BJ (cell line): ENCODE data around the gene FGGY. TPM values are rescaled to one million over a fixed set of nuclear protein-coding genes. Genes with fewer than 3 reads are reported as not detected.
A peak's percentile ranks its signal among the peaks of the same experiment; 100 is the strongest.
"Not testable (repeated sequence)": the region's sequence is repeated elsewhere in the genome, so short reads cannot be mapped to it uniquely, and the experiment has no call there.

Experiments
- CTCF ChIA-PET: fragments of 350-600 bp; formaldehyde crosslinking; extraction: SDS; loops from one replicate; lab custom pipeline; 2021; ENCODE audit warnings: antibody characterized with exemption, inconsistent platforms; lab: Yijun Ruan, JAX
- POLR2A ChIA-PET: fragments of 300-600 bp; sonication (Branson Sonifier 250); formaldehyde crosslinking; extraction: SDS; loops from one replicate; lab custom pipeline; 2021; ENCODE audit warnings: antibody characterized with exemption; lab: Charles Lee
- DNase-seq: peaks from one replicate; pipeline ENCODE4 v3.0.0-alpha.2; 2011; ENCODE audit warnings: low read depth
- H3K27me3 ChIP-seq: 2 replicates; pipeline ENCODE4 v1.6.0; 2011; ENCODE audit warnings: low read length; ENCODE audit not compliant: control insufficient read depth, insufficient read depth
- H3K36me3 ChIP-seq: 2 replicates; pipeline ENCODE4 v1.5.1; 2011; ENCODE audit warnings: low read length; ENCODE audit not compliant: control insufficient read depth, insufficient read depth
- H3K4me3 ChIP-seq: 2 replicates; pipeline ENCODE4 v1.5.1; 2011; ENCODE audit warnings: low read depth, mild to moderate bottlenecking, control low read depth, low read length
- polyA minus RNA-seq: library from RNA; depleted of rRNA, polyadenylated mRNA; stranded (reverse); fragments of >200 nt; gene quantifications from 2 replicates; pipeline ENCODE4 v1.2.3, GENCODE V29; 2011; rRNA and poly(A)+ RNA removed
- polyA plus RNA-seq: library from polyadenylated mRNA; depleted of rRNA; stranded (reverse); fragments of >200 nt; gene quantifications from 2 replicates; pipeline ENCODE4 v1.2.3, GENCODE V29; 2011; rRNA removed
- TF ChIP-seq, protein P1 (sequence below): IDR thresholded peaks from 2 replicates; pipeline ENCODE4 v1.5.1; 2011; ENCODE audit warnings: low read depth, mild to moderate bottlenecking, control low read depth, inconsistent platforms, low read length, moderate library complexity; ENCODE audit not compliant: insufficient read depth

Gene FGGY, protein sequence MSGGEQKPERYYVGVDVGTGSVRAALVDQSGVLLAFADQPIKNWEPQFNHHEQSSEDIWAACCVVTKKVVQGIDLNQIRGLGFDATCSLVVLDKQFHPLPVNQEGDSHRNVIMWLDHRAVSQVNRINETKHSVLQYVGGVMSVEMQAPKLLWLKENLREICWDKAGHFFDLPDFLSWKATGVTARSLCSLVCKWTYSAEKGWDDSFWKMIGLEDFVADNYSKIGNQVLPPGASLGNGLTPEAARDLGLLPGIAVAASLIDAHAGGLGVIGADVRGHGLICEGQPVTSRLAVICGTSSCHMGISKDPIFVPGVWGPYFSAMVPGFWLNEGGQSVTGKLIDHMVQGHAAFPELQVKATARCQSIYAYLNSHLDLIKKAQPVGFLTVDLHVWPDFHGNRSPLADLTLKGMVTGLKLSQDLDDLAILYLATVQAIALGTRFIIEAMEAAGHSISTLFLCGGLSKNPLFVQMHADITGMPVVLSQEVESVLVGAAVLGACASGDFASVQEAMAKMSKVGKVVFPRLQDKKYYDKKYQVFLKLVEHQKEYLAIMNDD
- polyA plus RNA-seq (9.9 and 12.3 TPM in 2 replicates), polyA minus RNA-seq (12.6 and 18.5 TPM in 2 replicates)

DNA sequence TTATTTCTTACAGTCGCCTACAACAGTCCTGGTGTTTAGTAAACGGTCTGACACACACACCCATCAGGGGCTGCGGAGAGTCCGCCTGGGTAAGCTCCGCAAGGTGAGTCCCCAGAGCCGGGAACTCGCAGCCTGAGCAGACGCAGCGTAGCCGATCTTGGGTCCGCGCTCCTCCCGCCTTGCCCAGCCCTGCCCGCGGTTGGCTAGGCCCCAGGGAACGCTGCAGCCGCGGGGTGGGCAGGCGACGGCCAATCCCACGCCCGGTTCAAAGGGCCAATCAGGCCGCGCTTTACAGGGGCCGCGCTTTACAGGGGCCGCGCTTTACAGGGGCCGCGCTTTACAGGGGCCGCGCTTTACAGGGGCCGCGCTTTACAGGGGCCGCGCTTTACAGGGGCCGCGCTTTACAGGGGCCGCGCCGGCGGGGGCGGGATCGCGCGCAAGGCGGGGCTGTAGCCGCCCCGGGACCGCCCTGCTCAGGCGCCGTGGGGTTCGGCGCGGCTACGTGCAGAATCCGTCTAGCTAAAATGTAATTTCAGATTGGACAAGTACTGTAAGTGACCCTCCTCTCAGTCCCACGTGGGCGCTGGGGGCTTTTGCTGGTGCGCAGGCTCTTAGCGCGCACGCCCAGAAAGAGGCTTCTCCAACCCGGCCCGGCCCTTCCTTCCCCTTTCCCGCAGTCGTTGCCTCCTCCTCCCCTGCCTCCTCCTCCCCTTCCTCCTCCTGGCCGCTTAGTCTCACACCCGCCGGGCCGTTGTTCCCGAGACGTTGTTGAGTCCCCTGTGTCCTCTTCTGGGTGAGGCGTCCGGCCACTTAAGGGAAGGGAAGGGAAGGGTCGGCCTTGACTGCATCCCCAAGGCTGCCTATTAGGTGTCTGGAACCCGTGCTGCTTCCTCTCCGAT is at the start of gene FGGY:
Gene FGGY (plus strand): TSS at position 737 of the 899 bp plus-strand sequence. CDS start 24,456 bp downstream, outside the sequence.
- CTCF ChIA-PET: interaction anchor here (1.8 kb wide), 1 partner anchor 10 kb away, joined by 4 read pairs; no protein-coding TSS in a partner anchor
- Histone ChIP-seq H3K27me3 (no peaks in the 10 kb centered on the region), H3K36me3 (no peaks in the 10 kb centered on the region), H3K4me3 (peak within 1 kb of the TSS; percentile 46)
- TF ChIP-seq, protein P1, sequence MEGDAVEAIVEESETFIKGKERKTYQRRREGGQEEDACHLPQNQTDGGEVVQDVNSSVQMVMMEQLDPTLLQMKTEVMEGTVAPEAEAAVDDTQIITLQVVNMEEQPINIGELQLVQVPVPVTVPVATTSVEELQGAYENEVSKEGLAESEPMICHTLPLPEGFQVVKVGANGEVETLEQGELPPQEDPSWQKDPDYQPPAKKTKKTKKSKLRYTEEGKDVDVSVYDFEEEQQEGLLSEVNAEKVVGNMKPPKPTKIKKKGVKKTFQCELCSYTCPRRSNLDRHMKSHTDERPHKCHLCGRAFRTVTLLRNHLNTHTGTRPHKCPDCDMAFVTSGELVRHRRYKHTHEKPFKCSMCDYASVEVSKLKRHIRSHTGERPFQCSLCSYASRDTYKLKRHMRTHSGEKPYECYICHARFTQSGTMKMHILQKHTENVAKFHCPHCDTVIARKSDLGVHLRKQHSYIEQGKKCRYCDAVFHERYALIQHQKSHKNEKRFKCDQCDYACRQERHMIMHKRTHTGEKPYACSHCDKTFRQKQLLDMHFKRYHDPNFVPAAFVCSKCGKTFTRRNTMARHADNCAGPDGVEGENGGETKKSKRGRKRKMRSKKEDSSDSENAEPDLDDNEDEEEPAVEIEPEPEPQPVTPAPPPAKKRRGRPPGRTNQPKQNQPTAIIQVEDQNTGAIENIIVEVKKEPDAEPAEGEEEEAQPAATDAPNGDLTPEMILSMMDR: no peak
- POLR2A ChIA-PET: interaction anchor here (0.7 to 1.0 kb wide), 4 partner anchors 22 to 118 kb away, joined by 3 to 4 read pairs (median 3); no protein-coding TSS in a partner anchor
- DNase-seq: peak; percentile 94

DNA sequence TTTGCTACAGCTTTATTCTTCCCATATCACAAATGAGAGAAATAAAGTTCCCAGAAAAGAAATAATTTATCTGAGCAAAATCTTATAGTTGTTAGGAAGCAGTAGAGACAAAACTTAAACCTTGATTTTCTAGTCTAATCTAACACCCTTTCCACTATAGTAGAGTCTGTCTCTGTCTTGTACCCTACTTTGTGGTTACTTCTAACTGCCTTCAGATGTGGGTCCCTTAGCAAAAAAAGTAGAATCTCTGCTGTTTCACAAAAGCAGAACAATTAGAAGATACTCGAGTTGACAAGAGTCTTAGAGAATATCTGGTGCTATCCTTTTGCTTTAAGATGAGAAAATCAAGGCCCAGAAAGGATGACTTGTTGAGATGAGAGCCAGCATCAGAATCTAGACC is 48.1 kb upstream of the FGGY start:
- ChIA-PET POLR2A (no interaction called here), CTCF (no interaction called here)
- Histone ChIP-seq H3K27me3 (no peaks in the 10 kb centered on the region), H3K36me3 (no peaks in the 10 kb centered on the region), H3K4me3 (no peak overlapping the region)
- TF ChIP-seq, protein P1: no peak
- no peak for DNase-seq

DNA sequence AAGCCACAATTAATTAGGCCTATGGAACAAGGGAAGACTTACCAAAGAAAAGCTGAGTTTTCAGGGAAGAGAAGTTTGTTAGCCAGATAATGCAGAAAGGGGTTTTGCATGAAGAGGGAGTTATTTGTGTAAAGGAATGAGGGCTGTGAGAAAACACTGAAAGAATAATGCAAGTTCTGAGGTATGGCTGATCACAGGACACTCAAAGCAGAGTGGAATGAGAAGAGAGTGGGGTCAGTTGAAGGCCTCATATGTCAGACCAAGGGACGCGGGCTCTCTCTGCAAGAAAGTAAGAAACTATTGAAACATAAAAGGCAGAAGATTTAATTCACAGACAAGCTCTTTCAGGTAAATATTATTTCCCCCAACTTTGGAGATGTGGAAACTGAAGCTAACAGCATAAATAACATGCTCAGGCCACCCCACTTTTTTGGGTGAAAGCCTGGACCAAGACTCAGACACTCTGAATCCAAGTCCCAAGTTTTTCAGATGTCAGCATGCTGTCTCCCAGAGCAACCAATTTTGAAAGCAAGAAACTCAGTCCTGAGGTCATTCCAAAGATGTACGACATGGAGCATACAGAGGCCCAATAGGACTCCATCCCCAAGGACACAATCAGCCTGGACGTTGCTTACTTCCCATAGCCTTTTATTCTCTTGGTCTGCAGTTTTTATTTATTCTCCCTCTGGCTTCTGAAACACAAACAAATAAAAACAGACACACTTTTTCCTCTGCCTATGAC is 47.3 kb upstream of the FGGY start:
- no peaks in the 10 kb centered on the region for H3K27me3 ChIP-seq
- POLR2A ChIA-PET: no interaction called here
- no peaks in the 10 kb centered on the region for H3K36me3 ChIP-seq
- TF ChIP-seq, protein P1: no peak
- CTCF ChIA-PET: no interaction called here
- DNase-seq: no peak
- no peak overlapping the region for H3K4me3 ChIP-seq

DNA sequence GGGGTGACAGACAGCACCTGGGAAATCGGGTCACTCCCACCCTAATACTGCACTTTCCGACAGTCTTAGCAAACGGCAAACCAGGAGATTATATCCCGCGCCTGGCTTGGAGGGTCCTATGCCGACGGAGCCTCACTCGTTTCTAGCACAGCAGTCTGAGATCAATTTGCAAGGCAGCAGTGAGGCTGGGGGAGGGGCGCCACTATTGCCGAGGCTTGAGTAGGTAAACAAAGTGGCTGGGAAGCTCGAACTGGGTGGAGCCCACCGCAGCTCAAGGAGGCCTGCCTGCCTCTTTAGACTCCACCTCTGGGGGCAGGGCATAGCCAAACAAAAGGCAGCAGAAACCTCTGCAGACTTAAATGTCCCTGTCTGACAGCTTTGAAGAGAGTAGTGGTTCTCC is 45.8 kb upstream of the FGGY start:
- CTCF ChIA-PET, H3K27me3 ChIP-seq, H3K4me3 ChIP-seq, DNase-seq, POLR2A ChIA-PET, H3K36me3 ChIP-seq: not testable (repeated sequence)

DNA sequence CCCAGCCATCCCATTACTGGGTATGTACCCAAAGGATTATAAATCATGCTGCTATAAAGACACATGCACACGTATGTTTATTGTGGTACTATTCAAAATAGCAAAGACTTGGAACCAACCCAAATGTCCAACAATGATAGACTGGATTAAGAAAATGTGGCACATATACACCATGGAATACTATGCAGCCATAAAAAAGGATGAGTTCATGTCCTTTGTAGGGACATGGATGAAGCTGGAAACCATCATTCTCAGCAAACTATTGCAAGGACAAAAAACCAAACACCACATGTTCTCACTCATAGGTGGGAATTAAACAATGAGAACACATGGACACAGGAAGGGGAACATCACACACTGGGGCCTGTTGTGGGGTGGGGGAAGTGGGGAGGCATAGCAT is 40.5 kb upstream of the FGGY start:
- DNase-seq, POLR2A ChIA-PET, H3K4me3 ChIP-seq, H3K27me3 ChIP-seq, H3K36me3 ChIP-seq, CTCF ChIA-PET: not testable (repeated sequence)
